ENCODE data around the gene TOM1L2.

TOM1L2 gene

DNA sequence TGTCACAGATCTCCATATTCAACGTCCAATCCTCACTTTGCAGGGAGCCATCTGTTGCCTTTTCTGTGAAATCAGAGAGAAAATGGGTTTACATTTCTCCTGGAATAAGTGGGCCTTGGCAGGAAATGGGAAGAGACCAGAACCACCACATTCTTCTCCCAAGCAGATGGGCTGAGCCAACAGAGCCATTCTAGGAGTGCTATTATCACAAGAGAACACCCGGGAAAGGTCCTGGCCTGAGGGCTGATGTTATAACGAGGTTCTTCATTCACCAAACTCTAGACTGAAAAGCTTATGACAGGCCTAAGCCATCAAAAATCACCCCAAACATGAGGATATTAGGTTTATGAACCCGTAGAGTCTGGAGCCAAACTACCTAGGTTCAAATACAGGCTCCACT lies 64.7 kb downstream of the TOM1L2 start:
- DNase-seq (ENCODE audit: low spot score) = no peak
- Mint-ChIP-seq H3K4me3 (no peak overlapping the region), H3K27me3 (ENCODE audit: low read depth) (no peaks in the 10 kb centered on the region), H3K9me3 (no peaks in the 10 kb centered on the region), H3K27ac (no peak overlapping the region), H3K4me1 (ENCODE audit: low read depth) (no peaks in the 10 kb centered on the region), H3K36me3 (ENCODE audit: low read depth) (peaks cover 5% of the 10 kb centered on the region)

DNA sequence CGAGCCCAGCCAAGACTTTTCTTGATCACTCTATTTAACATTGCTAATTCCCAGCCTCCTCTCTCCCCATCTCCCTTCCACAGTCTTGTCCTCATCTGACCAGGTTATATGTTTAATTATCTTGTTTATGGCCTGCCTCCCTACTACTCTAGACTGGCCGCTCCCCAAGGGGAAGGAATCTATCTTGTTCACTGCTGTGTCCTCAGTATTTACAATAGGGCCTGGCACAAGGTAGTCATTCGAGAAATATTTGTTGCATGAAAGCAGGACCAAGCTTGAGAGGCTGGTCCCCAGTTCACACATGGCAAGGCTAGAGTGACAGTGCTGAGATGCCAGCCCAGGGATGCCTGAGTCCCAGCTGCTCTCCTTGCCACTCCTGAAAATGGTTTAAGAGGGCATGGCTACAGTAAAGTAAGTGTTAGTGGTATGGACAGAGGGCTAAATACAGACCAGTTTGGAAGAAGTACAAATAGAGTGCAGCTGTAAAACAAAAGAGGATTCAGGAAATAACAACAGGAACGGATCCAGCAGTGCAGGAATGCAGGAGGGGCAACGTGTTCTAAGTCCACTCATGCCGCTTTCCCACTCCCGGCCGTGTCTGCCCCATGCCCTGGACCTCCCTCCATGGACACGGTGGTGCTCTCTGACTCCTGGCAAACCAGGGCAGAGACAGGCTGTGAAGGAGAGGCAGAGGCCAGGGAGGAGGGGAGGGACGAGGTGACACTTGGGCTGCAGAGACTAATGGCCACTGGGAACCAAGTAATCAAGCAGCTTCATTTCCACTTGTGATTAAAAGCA lies 65.6 kb downstream of the TOM1L2 start:
- Mint-ChIP-seq H3K36me3 (ENCODE audit: low read depth) (peaks cover 5% of the 10 kb centered on the region), H3K4me3 (no peak overlapping the region), H3K27me3 (ENCODE audit: low read depth) (no peaks in the 10 kb centered on the region), H3K4me1 (ENCODE audit: low read depth) (no peaks in the 10 kb centered on the region), H3K27ac (no peak overlapping the region), H3K9me3 (no peaks in the 10 kb centered on the region)
- DNase-seq (ENCODE audit: low spot score) = no peak

DNA sequence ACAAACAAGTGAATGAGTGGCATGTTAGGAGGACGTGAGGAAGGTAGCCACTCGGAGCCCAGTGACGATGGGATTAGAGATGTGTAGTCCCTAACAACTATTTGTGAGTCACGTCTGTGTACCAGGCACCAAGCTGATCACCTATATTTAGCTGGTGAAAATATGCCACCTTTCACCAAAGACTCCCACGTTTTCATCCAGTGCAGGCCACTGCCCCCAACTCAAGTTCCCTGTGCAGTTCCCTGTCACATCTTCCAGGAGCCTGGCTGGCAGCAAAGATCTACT lies 67.2 kb downstream of the TOM1L2 start:
- no peak overlapping the region for H3K4me3 Mint-ChIP-seq
- H3K9me3 Mint-ChIP-seq = no peaks in the 10 kb centered on the region

GRCh38 chr17:17904166-17905035 lies 67.8 kb downstream of the TOM1L2 start:
- H3K27me3 Mint-ChIP-seq (ENCODE audit: low read depth) = no peaks in the 10 kb centered on the region
- no peak overlapping the region for H3K4me3 Mint-ChIP-seq
- no peaks in the 10 kb centered on the region for H3K4me1 Mint-ChIP-seq (ENCODE audit: low read depth)
- DNase-seq (ENCODE audit: low spot score) = no peak
- H3K27ac Mint-ChIP-seq = no peak overlapping the region
- peaks cover 6% of the 10 kb centered on the region for H3K36me3 Mint-ChIP-seq (ENCODE audit: low read depth)
- H3K9me3 Mint-ChIP-seq = no peaks in the 10 kb centered on the region

More for the DNA sequence above, 67.2 kb downstream of the TOM1L2 start:
- Mint-ChIP-seq H3K4me1 (ENCODE audit: low read depth) (no peaks in the 10 kb centered on the region), H3K27me3 (ENCODE audit: low read depth) (no peaks in the 10 kb centered on the region), H3K36me3 (ENCODE audit: low read depth) (peaks cover 6% of the 10 kb centered on the region), H3K27ac (no peak overlapping the region)
- DNase-seq (ENCODE audit: low spot score) = no peak

DNA sequence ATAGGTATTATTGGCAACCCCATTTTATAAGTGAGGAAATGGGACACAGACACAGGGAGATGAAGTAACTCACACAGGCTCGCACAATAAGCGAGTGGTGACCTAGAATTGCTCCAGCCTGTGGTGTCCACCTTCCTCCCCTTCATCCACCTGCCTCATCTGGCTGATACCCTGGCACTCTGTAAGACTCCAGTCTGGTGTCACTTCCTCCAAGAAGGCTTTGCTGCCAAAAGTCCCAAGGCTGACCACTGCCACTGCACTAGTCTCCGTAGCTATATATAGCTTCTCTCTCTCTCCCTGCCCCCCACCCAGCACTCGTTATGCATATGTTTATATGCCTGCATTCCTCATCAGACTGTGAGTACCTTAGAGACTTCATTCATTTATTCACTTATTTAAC lies 69.3 kb downstream of the TOM1L2 start:
- Mint-ChIP-seq H3K9me3 (no peaks in the 10 kb centered on the region), H3K4me3 (no peak overlapping the region), H3K4me1 (ENCODE audit: low read depth) (no peaks in the 10 kb centered on the region), H3K27me3 (ENCODE audit: low read depth) (no peaks in the 10 kb centered on the region), H3K36me3 (ENCODE audit: low read depth) (peaks cover 8% of the 10 kb centered on the region), H3K27ac (no peak overlapping the region)
- no peak for DNase-seq (ENCODE audit: low spot score)

DNA sequence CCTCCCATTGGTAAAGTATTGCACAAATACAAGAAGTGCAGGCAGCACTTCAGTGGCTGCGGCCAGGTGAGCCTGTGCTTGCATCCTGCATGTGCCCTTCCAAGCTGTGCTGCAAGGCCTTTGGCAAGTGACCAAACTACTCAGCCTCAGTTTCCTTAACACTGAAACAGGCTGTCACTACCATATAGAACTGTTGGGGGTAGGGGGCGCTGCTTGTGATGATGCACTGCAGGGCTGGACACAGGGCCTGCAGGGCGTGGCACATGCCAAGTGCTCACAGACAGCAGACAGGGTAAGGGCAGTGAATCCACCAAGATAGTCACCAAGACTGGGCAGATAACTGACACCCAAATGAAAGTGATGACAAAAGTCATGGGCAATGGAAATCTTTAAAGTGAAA lies 69.8 kb downstream of the TOM1L2 start:
- Mint-ChIP-seq H3K36me3 (ENCODE audit: low read depth) (peaks cover 8% of the 10 kb centered on the region), H3K9me3 (no peaks in the 10 kb centered on the region), H3K27ac (no peak overlapping the region), H3K4me1 (ENCODE audit: low read depth) (no peaks in the 10 kb centered on the region), H3K27me3 (ENCODE audit: low read depth) (no peaks in the 10 kb centered on the region), H3K4me3 (no peak overlapping the region)
- no peak for DNase-seq (ENCODE audit: low spot score)

DNA sequence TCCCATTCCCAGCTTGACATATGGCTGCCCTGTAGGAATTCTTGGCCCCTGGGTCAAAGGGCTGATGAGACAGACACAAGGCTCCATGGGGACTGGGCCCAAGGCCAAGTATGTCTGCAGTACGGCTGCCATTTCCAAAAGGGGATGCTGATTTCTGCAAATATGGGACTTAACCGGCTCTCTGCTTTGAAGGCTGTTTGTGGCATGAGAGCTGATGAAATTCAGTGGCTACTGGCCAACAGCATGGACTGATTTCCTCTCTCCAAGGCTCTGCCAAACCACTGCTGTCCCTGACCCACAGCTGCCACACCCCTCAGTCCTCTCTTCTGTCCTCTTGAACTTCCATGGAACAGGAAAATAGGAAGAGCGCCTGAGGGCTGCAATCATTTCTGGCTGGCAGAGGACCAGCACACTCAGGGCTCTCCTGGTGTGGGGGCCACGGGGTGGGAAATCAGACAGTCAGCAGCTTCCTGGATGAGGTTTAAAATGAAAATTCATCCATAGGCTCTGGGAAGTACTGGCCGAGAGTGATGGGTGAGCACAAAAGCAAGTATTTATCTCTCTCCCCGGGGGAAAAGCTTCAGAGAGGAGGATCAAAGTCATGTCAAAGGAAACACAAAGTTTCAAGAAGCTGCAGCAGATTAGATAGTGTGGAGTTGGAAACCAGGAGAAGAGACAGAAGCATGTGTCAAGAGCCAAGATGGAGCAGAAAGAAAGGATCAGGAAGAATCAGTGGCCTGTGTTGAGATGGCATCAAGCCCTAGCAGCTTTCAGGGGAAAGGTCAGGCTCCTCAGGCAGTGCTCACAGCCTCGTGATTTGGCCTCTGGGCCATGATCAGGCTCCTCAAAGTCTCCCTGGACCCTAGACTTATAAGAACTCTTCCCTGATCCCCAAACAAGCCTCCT lies 71.3 kb downstream of the TOM1L2 start:
- no peaks in the 10 kb centered on the region for H3K4me1 Mint-ChIP-seq (ENCODE audit: low read depth)
- no peaks in the 10 kb centered on the region for H3K9me3 Mint-ChIP-seq
- H3K27me3 Mint-ChIP-seq (ENCODE audit: low read depth) = no peaks in the 10 kb centered on the region
- H3K27ac Mint-ChIP-seq = no peak overlapping the region
- peaks cover 4% of the 10 kb centered on the region for H3K36me3 Mint-ChIP-seq (ENCODE audit: low read depth)
- H3K4me3 Mint-ChIP-seq = no peak overlapping the region
- no peak for DNase-seq (ENCODE audit: low spot score)

DNA sequence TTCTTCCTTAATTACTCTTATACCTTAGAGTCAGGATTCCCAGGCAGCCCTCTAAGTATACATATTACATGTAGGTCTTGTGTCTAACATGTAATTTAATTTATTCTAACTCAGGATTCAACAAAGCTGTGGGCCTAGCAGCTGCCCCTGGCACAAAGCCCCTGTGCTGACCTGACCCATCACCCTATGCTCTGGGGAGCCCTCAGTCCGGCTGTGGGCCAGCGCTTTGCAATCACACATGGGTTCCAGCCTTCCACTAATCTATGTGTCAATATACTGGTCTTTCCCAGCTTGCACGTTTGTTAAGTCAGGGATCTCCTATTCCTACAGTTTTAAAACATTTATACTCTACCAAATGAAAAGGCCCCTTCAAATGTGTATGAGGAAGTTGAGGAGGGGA lies 72.7 kb downstream of the TOM1L2 start:
- Mint-ChIP-seq H3K27ac (no peak overlapping the region), H3K36me3 (ENCODE audit: low read depth) (peaks cover 4% of the 10 kb centered on the region), H3K27me3 (ENCODE audit: low read depth) (no peaks in the 10 kb centered on the region), H3K4me1 (ENCODE audit: low read depth) (no peaks in the 10 kb centered on the region), H3K9me3 (no peaks in the 10 kb centered on the region), H3K4me3 (no peak overlapping the region)
- no peak for DNase-seq (ENCODE audit: low spot score)

DNA sequence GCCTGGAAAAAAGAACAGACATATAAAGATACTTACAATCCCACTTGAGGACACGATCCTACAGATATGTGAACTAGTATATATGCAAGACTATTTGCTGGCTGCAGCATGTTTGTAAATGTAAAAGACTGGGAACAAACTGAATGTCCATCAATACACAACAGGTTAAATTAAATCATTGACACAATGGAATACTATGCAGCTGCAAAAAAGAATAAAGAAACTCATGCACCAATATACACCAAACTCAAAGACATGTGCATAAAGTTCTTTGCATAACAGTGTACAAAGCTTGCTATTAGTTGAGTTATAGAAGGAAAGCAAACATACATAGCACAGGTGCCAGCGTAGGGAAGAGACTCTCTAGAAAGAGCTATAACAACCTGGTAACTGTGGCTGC lies 73.5 kb downstream of the TOM1L2 start:
- no peaks in the 10 kb centered on the region for H3K27me3 Mint-ChIP-seq (ENCODE audit: low read depth)
- H3K9me3 Mint-ChIP-seq = no peaks in the 10 kb centered on the region
- peaks cover 4% of the 10 kb centered on the region for H3K36me3 Mint-ChIP-seq (ENCODE audit: low read depth)
- no peak for DNase-seq (ENCODE audit: low spot score)
- H3K4me3 Mint-ChIP-seq = no peak overlapping the region
- no peak overlapping the region for H3K27ac Mint-ChIP-seq
- H3K4me1 Mint-ChIP-seq (ENCODE audit: low read depth) = no peaks in the 10 kb centered on the region

- H3K4me3 Mint-ChIP-seq = no peak overlapping the region
- no peaks in the 10 kb centered on the region for H3K4me1 Mint-ChIP-seq (ENCODE audit: low read depth)
- no peak for DNase-seq (ENCODE audit: low spot score)
- H3K27ac Mint-ChIP-seq = no peak overlapping the region
- H3K9me3 Mint-ChIP-seq = no peaks in the 10 kb centered on the region
- no peaks in the 10 kb centered on the region for H3K27me3 Mint-ChIP-seq (ENCODE audit: low read depth)
- peaks cover 7% of the 10 kb centered on the region for H3K36me3 Mint-ChIP-seq (ENCODE audit: low read depth)
Observed at GRCh38 chr17:17897442-17897841, 74.8 kb downstream of the TOM1L2 start.

- no peaks in the 10 kb centered on the region for H3K9me3 Mint-ChIP-seq
- peaks cover 7% of the 10 kb centered on the region for H3K36me3 Mint-ChIP-seq (ENCODE audit: low read depth)
- no peak overlapping the region for H3K27ac Mint-ChIP-seq
- no peak for DNase-seq (ENCODE audit: low spot score)
- no peaks in the 10 kb centered on the region for H3K4me1 Mint-ChIP-seq (ENCODE audit: low read depth)
- no peak overlapping the region for H3K4me3 Mint-ChIP-seq
- no peaks in the 10 kb centered on the region for H3K27me3 Mint-ChIP-seq (ENCODE audit: low read depth)
Observed at GRCh38 chr17:17896746-17897145, 75.5 kb downstream of the TOM1L2 start.

DNA sequence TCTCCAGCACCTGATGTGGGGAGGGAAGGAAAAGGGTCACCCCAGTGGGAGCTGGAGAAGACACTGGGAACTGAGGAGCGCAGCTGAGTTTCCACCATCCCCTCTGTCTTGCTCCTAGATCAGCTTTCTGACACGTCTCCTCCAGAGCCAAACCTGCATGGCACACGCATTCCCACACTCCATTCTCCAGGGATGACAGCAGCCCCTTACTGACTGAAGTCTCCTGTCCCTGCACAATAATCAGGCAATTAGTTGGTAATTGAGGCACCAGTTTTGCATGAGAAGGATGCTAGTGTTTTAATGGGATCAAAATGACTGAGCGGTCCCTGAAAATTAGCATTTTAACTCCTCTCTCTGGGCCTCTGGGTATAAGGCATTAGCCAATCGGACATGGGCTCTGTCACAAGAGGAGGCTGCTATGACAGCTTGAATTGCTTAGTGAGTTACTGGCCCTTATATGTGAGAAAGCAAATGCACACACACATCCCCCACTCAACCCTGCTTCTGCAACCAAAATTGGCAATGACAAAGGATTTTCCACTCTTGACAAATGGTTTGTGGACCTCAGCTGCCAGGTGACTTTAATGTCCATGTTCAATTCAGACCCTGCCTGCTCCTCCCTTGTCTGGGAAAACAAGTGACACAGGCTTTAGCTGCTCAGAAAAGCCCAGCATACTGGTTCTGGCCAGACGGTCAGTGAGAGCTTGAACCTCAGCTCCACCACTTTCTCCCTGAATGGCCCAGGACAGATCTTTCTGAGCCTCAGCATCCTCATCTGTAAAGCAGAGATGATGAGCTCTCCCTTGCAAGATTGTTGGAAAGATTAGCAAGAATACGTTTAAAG lies 78.2 kb downstream of the TOM1L2 start:
- no peak overlapping the region for H3K4me3 Mint-ChIP-seq
- H3K27ac Mint-ChIP-seq = no peak overlapping the region
- H3K27me3 Mint-ChIP-seq (ENCODE audit: low read depth) = no peaks in the 10 kb centered on the region
- H3K9me3 Mint-ChIP-seq = no peaks in the 10 kb centered on the region
- H3K4me1 Mint-ChIP-seq (ENCODE audit: low read depth) = no peaks in the 10 kb centered on the region
- H3K36me3 Mint-ChIP-seq (ENCODE audit: low read depth) = peaks cover 5% of the 10 kb centered on the region
- no peak for DNase-seq (ENCODE audit: low spot score)

DNA sequence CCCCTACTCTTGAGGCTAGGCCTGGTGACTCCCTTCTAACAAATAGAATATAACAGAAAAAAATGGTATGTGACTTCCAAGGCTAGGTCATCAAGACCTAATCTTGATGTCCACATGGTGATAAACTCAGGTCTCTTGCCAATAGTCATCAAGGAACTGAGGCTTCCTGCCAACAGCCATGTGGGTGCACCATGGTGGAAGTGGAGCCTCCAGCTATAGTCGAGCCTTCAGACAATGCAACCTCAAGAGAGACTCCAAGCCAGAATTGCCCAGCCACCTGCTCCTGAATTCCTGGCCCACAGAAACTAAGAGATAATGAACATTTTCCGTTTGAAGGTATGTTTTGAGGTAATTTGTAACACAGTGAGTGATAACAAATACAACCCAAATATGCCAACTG lies 79.5 kb downstream of the TOM1L2 start:
- no peak for DNase-seq (ENCODE audit: low spot score)
- Mint-ChIP-seq H3K9me3 (no peaks in the 10 kb centered on the region), H3K4me1 (ENCODE audit: low read depth) (no peaks in the 10 kb centered on the region), H3K27ac (no peak overlapping the region), H3K27me3 (ENCODE audit: low read depth) (no peaks in the 10 kb centered on the region), H3K4me3 (no peak overlapping the region), H3K36me3 (ENCODE audit: low read depth) (peaks cover 3% of the 10 kb centered on the region)

All from T-helper 2 cell treated with Interferon-gamma antibody and Interleukin-4, amounts not matched to agents 5 μg/mL and 100 μg/mL, for 36 hours (primary cell).